IMR-90 (cell line): ENCODE data around the gene NF1. TPM values are rescaled to one million over a fixed set of nuclear protein-coding genes. Genes with fewer than 3 reads are reported as not detected.

Experiments used
- ATAC-seq: fragments of 200-7000 bp; cut with Tn5 transposase; 2 replicates; pipeline ENCODE4 v1.9.1; 2020; ENCODE audit warnings: low read depth, mild to moderate bottlenecking, moderate library complexity
- BruUV-seq: library from RNA; stranded (reverse); fragments of 400-500 nt; replicated peaks from 2 replicates; lab custom pipeline; 2021; lab: Mats Ljungman, UMichigan
- CTCF ChIA-PET: fragments of 300-600 bp; formaldehyde crosslinking; extraction: SDS; loops from one replicate; lab custom pipeline; 2021; ENCODE audit warnings: antibody characterized with exemption; lab: Yijun Ruan, JAX
- POLR2A ChIA-PET: fragments of 300-600 bp; sonication (Branson Sonifier 250); formaldehyde crosslinking; loops from one replicate; lab custom pipeline; 2022; ENCODE audit warnings: antibody characterized with exemption; ENCODE audit not compliant: unreplicated experiment; lab: Charles Lee
- DNase-seq: peaks from one replicate; pipeline ENCODE4 v3.0.0; 2013
- H2AFZ ChIP-seq: replicated peaks from 2 replicates; pipeline ENCODE3; 2013; ENCODE audit warnings: low read length, mild to moderate bottlenecking; ENCODE audit not compliant: poor library complexity
- H2AK5ac ChIP-seq: 2 replicates; pipeline ENCODE4 v1.6.1; 2013; ENCODE audit warnings: low read depth, low read length, inconsistent platforms
- H2AK9ac ChIP-seq: replicated peaks from 2 replicates; pipeline ENCODE3; 2013; ENCODE audit warnings: mild to moderate bottlenecking, low read depth, low read length, moderate library complexity; ENCODE audit not compliant: poor library complexity
- H2BK120ac ChIP-seq: 2 replicates; pipeline ENCODE4 v1.6.1; 2013; ENCODE audit warnings: low read depth, low read length, inconsistent platforms
- H2BK15ac ChIP-seq: 3 replicates; pipeline ENCODE4 v1.6.1; 2013; ENCODE audit warnings: low read depth, low read length, inconsistent platforms
- H2BK20ac ChIP-seq: 2 replicates; pipeline ENCODE4 v1.6.1; 2013; ENCODE audit warnings: low read depth, mild to moderate bottlenecking, inconsistent platforms, low read length, moderate library complexity
- H2BK5ac ChIP-seq: 2 replicates; pipeline ENCODE4 v1.6.1; 2013; ENCODE audit warnings: mild to moderate bottlenecking, low read depth, low read length, inconsistent platforms; ENCODE audit not compliant: poor library complexity, severe bottlenecking
- H3K14ac ChIP-seq: replicated peaks from 2 replicates; pipeline ENCODE4 v1.6.1; 2013; ENCODE audit warnings: low read depth, low read length, inconsistent platforms
- H3K18ac ChIP-seq: 2 replicates; pipeline ENCODE4 v1.6.1; 2013; ENCODE audit warnings: low read depth, low read length, control low read depth
- H3K23ac ChIP-seq: 2 replicates; pipeline ENCODE4 v1.6.1; 2013; ENCODE audit warnings: low read depth, low read length, inconsistent platforms
- H3K27ac ChIP-seq: 2 replicates; pipeline ENCODE4 v1.5.1; 2013; ENCODE audit warnings: mild to moderate bottlenecking, control low read depth, low read length; ENCODE audit not compliant: insufficient read depth
- H3K27me3 ChIP-seq: 2 replicates; pipeline ENCODE4 v1.6.1; 2013; ENCODE audit warnings: low read length; ENCODE audit not compliant: control insufficient read depth, insufficient read depth
- H3K36me3 ChIP-seq: 2 replicates; pipeline ENCODE4 v1.6.1; 2013; ENCODE audit warnings: low read length, mixed read lengths; ENCODE audit not compliant: control insufficient read depth, insufficient read depth
- H3K4ac ChIP-seq: 2 replicates; pipeline ENCODE4 v1.6.1; 2013; ENCODE audit warnings: low read depth, low read length, inconsistent platforms
- H3K4me1 ChIP-seq: 2 replicates; pipeline ENCODE4 v1.6.1; 2013; ENCODE audit warnings: low read length, mixed read lengths; ENCODE audit not compliant: control insufficient read depth, insufficient read depth
- H3K4me2 ChIP-seq: 2 replicates; pipeline ENCODE4 v1.6.1; 2013; ENCODE audit warnings: low read depth, mild to moderate bottlenecking, control low read depth, low read length, moderate library complexity
- H3K4me3 ChIP-seq: 2 replicates; pipeline ENCODE4 v1.5.1; 2013; ENCODE audit warnings: low read depth, mild to moderate bottlenecking, control low read depth, low read length, moderate library complexity; ENCODE audit not compliant: insufficient read depth
- H3K56ac ChIP-seq: 2 replicates; pipeline ENCODE4 v1.6.1; 2013; ENCODE audit warnings: low read length, inconsistent platforms; ENCODE audit not compliant: insufficient read depth; ENCODE audit errors: extremely low read depth
- H3K79me1 ChIP-seq, 2 experiments: 2 replicates each; pipeline ENCODE4 v1.6.1; 2013; ENCODE audit warnings: low read length in 2 of 2, inconsistent platforms in 1 of 2, low read depth in 1 of 2
- H3K9ac ChIP-seq: 2 replicates; pipeline ENCODE4 v1.6.1; 2013; ENCODE audit warnings: low read depth, low read length, control low read depth
- H3K9me1 ChIP-seq: 2 replicates; pipeline ENCODE4 v1.6.1; 2013; ENCODE audit warnings: low read length, inconsistent platforms; ENCODE audit not compliant: insufficient read depth
- H3K9me3 ChIP-seq: 2 replicates; pipeline ENCODE4 v1.6.1; 2013; ENCODE audit warnings: low read length; ENCODE audit not compliant: control insufficient read depth, insufficient read depth
- H4K20me1 ChIP-seq: 2 replicates; pipeline ENCODE4 v1.6.1; 2013; ENCODE audit warnings: low read length, inconsistent platforms; ENCODE audit not compliant: insufficient read depth
- H4K5ac ChIP-seq: 2 replicates; pipeline ENCODE4 v1.6.1; 2013; ENCODE audit warnings: mild to moderate bottlenecking, low read depth, low read length, control low read depth
- H4K8ac ChIP-seq, 2 experiments: 2 replicates each; pipeline ENCODE4 v1.6.1; 2013; ENCODE audit warnings: low read depth in 2 of 2, low read length in 2 of 2, control low read depth in 1 of 2, inconsistent platforms in 1 of 2
- H4K91ac ChIP-seq: 2 replicates; pipeline ENCODE4 v1.6.1; 2013; ENCODE audit warnings: low read depth, low read length, inconsistent platforms; ENCODE audit not compliant: insufficient read depth
- CEBPB ChIP-seq: IDR thresholded peaks from 2 replicates; pipeline ENCODE4 v1.6.1; 2012; ENCODE audit warnings: low read depth, low read length, improper control_type of control experiment
- CHD1 ChIP-seq: IDR thresholded peaks from 2 replicates; pipeline ENCODE4 v1.6.1; 2012; ENCODE audit warnings: low read depth, low read length, improper control_type of control experiment
- RAD21 ChIP-seq: IDR thresholded peaks from 2 replicates; pipeline ENCODE4 v1.6.1; 2012; ENCODE audit warnings: low read length, improper control_type of control experiment
- RFX5 ChIP-seq: IDR thresholded peaks from 2 replicates; pipeline ENCODE4 v1.8.0; 2012; ENCODE audit warnings: low read depth, mild to moderate bottlenecking, low read length, moderate library complexity
- SMC3 ChIP-seq: fragments of 150-350 bp; IDR thresholded peaks from 2 replicates; pipeline ENCODE4 v1.6.1; 2016; ENCODE audit warnings: low read depth, mild to moderate bottlenecking, antibody characterized with exemption, low read length, moderate library complexity
- USF2 ChIP-seq: fragments of 150-350 bp; IDR thresholded peaks from 2 replicates; pipeline ENCODE4 v1.6.1; 2017; ENCODE audit warnings: mild to moderate bottlenecking, antibody characterized with exemption, low read length, low read depth
- WGBS, 2 experiments: methylation state at CpG; one replicate each; pipeline versions ENCODE4 v1.1.5 to v1.1.7; 2013; ENCODE audit warnings: missing lambda C conversion rate in 2 of 2; ENCODE audit not compliant: insufficient read length in 1 of 2; ENCODE audit errors: extremely low coverage in 2 of 2; 5-methylcytosine and 5-hydroxymethylcytosine counted together
- dilution Hi-C: fragments of 300-500 bp; cut with HindIII; formaldehyde crosslinking; loops from one replicate; pipeline ENCODE4 v1.14.3; 2018; ENCODE audit warnings: low sequenced_read_pairs; ENCODE audit not compliant: unreplicated experiment
- in situ Hi-C: fragments of 300-500 bp; cut with MboI; formaldehyde crosslinking; loops from 3 replicates; pipeline ENCODE4 v1.14.3; 2019; ENCODE audit warnings: low sequenced_read_pairs, inconsistent platforms, mixed read lengths
- intact Hi-C: fragments of 100-400 bp; cut with micrococcal nuclease; formaldehyde crosslinking; loops from 2 replicates; pipeline ENCODE4 v1.10.0; 2022
- polyA plus RNA-seq, 3 experiments: library from polyadenylated mRNA; depleted of rRNA; stranded (reverse); fragments of >200 nt; gene quantifications; 2 replicates each; pipeline ENCODE4 v1.2.3, GENCODE V29; 2012; ENCODE audit warnings: low replicate concordance in 1 of 3
- total RNA-seq: library from RNA; depleted of rRNA; stranded (reverse); fragments of >200 nt; gene quantifications from 2 replicates; pipeline ENCODE4 v1.2.3, GENCODE V29; 2012
- TF ChIP-seq, protein P1 (sequence below): fragments of 150-350 bp; IDR thresholded peaks from 2 replicates; pipeline ENCODE4 v1.6.1; 2016; ENCODE audit warnings: low read depth, mild to moderate bottlenecking, low read length, moderate library complexity, borderline replicate concordance

Gene NF1
- total and polyA plus RNA-seq, 2 of the 4 experiments (the other 2 are of a cell fraction) = 17.9 to 48.6 TPM

- CTCF ChIA-PET = interaction anchor here (0.6 to 1.2 kb wide), 4 partner anchors 17 to 75 kb away, joined by 3 to 6 read pairs (median 3); no protein-coding TSS in a partner anchor
- no peak overlapping the region for H4K5ac ChIP-seq
- no peak overlapping the region for H2BK15ac ChIP-seq
- no peaks in the 10 kb centered on the region for H3K27me3 ChIP-seq
- intact Hi-C loops = loop anchor here (5.0 kb wide), 1 partner anchor 88 kb away; no protein-coding TSS in a partner anchor
- peak overlapping the region; percentile 13; the same call in 1 of the 2 replicates for H2BK20ac ChIP-seq
- H4K91ac ChIP-seq = no peak overlapping the region
- POLR2A ChIA-PET = interaction anchor here (0.6 kb wide), 1 partner anchor 9 kb away, joined by 11 read pairs; no protein-coding TSS in a partner anchor
- dilution Hi-C loops = no loop called here
- no peak overlapping the region for H2AK9ac ChIP-seq
- peaks cover 6% of the 10 kb centered on the region; the same call in 1 of the 2 replicates for H3K9me1 ChIP-seq
- H3K4me3 ChIP-seq = no peak overlapping the region
- H3K23ac ChIP-seq = no peak overlapping the region
- H3K4me2 ChIP-seq = peak overlapping the region; percentile 15; the same call in 1 of the 2 replicates
- no peaks in the 10 kb centered on the region for H3K9me3 ChIP-seq
- peak overlapping the region; percentile 5; the same call in 1 of the 2 replicates for H2BK120ac ChIP-seq
- ATAC-seq (no peak), DNase-seq (no peak)
- H2AFZ ChIP-seq = no peak overlapping the region
- H3K4me1 ChIP-seq = peaks cover 8% of the 10 kb centered on the region
- H3K56ac ChIP-seq = no peak overlapping the region; the same call in 1 of the 2 replicates
- no peak overlapping the region for H3K9ac ChIP-seq
- peak overlapping the region; percentile 94 for H2BK5ac ChIP-seq
- TF ChIP-seq RAD21 (no peak), USF2 (no peak), RFX5 (no peak), SMC3 (no peak), CEBPB (peak; percentile 64; the same call in 1 of the 2 replicates), CHD1 (no peak)
- TF ChIP-seq, protein P1, sequence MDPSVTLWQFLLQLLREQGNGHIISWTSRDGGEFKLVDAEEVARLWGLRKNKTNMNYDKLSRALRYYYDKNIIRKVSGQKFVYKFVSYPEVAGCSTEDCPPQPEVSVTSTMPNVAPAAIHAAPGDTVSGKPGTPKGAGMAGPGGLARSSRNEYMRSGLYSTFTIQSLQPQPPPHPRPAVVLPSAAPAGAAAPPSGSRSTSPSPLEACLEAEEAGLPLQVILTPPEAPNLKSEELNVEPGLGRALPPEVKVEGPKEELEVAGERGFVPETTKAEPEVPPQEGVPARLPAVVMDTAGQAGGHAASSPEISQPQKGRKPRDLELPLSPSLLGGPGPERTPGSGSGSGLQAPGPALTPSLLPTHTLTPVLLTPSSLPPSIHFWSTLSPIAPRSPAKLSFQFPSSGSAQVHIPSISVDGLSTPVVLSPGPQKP = no peak
- H3K36me3 ChIP-seq = peaks cover 10% of the 10 kb centered on the region
- peaks cover 6 to 13% of the 10 kb centered on the region in 2 experiments; a peak in 3 of 4 replicates for H3K79me1 ChIP-seq
- peak overlapping the region; percentile 24; the same call in 1 of the 2 replicates for H3K4ac ChIP-seq
- peak overlapping the region in 1 of 2 experiments; percentile 4; a peak in 1 of 4 replicates for H4K8ac ChIP-seq
- WGBS, 2 experiments = no CpG with 5 or more reads among the region's 2 CpGs
- peak overlapping the region; percentile 61; the same call in 1 of the 2 replicates for H3K18ac ChIP-seq
- peak overlapping the region; percentile 41; the same call in 1 of the 2 replicates for H3K27ac ChIP-seq
- no peaks in the 10 kb centered on the region for H4K20me1 ChIP-seq
- H2AK5ac ChIP-seq = no peak overlapping the region; the same call in 1 of the 2 replicates
- H3K14ac ChIP-seq = peak overlapping the region; percentile 24; the same call in 1 of the 2 replicates
- in situ Hi-C loops = no loop called here
- no TSS peak for BruUV-seq
Measured at GRCh38 chr17:31269036-31269577, 174.3 kb downstream of the NF1 start.
